ENCODE results near the gene FNDC5. TPM values are rescaled to one million over a fixed set of nuclear protein-coding genes. Genes with fewer than 3 reads are reported as not detected.

FNDC5 gene
- total RNA-seq, 1 donor from 2014 or later, result 5.4 TPM

GRCh38 chr1:32868806-32869455 lies 1.8 kb downstream of the FNDC5 start:
- ATAC-seq (no peak), DNase-seq (ENCODE audit: low spot score) (peak; percentile 33)

- DNase-seq (ENCODE audit: low spot score) (peak; percentile 33), ATAC-seq (no peak)
These were observed 2.6 kb downstream of the FNDC5 start for GRCh38 chr1:32868085-32868484.

GRCh38 chr1:32867671-32868070 lies 3.0 kb downstream of the FNDC5 start:
- ATAC-seq (no peak), DNase-seq (ENCODE audit: low spot score) (peak; percentile 10)

- DNase-seq (ENCODE audit: low spot score) (peak; percentile 35), ATAC-seq (no peak)
These were observed 3.6 kb downstream of the FNDC5 start for GRCh38 chr1:32867151-32867550.

- DNase-seq (ENCODE audit: low spot score) (peak; percentile 36), ATAC-seq (no peak)
These were observed 4.9 kb downstream of the FNDC5 start for GRCh38 chr1:32865639-32866405.

- DNase-seq (ENCODE audit: low spot score) (peak; percentile 88), ATAC-seq (peak; percentile 92)
These were observed 6.2 kb downstream of the FNDC5 start for GRCh38 chr1:32864375-32865019.

- ATAC-seq, result no peak
- peak; percentile 40 for DNase-seq (ENCODE audit: low spot score)
These were observed 6.8 kb downstream of the FNDC5 start for GRCh38 chr1:32863881-32864245.

- no peak for ATAC-seq
- peak; percentile 33 for DNase-seq (ENCODE audit: low spot score)
These were observed 7.4 kb downstream of the FNDC5 start for GRCh38 chr1:32863218-32863880.

- no peak for ATAC-seq
- peak; percentile 18 for DNase-seq (ENCODE audit: low spot score)
These were observed 8.6 kb downstream of the FNDC5 start for GRCh38 chr1:32861904-32862695.

GRCh38 chr1:32860566-32860965 lies 10.1 kb downstream of the FNDC5 start:
- ATAC-seq, result no peak
- no peak for DNase-seq (ENCODE audit: low spot score)

GRCh38 chr1:32859915-32860314 lies 10.8 kb downstream of the FNDC5 start:
- no peak for DNase-seq (ENCODE audit: low spot score)
- no peak for ATAC-seq

GRCh38 chr1:32858791-32859190 lies 11.9 kb downstream of the FNDC5 start:
- ATAC-seq, result no peak

GRCh38 chr1:32858136-32858535 lies 12.6 kb downstream of the FNDC5 start:
- no peak for ATAC-seq
- DNase-seq (ENCODE audit: low spot score), result no peak

More at GRCh38 chr1:32858791-32859190, 11.9 kb downstream of the FNDC5 start:
- no peak for DNase-seq (ENCODE audit: low spot score)

GRCh38 chr1:32855861-32856617 lies 14.7 kb downstream of the FNDC5 start:
- no peak for ATAC-seq
- no peak for DNase-seq (ENCODE audit: low spot score)

GRCh38 chr1:32848354-32849063 lies 22.2 kb downstream of the FNDC5 start:
- DNase-seq (ENCODE audit: low spot score) (no peak), ATAC-seq (no peak)

- DNase-seq (ENCODE audit: low spot score), result no peak
- peak; percentile 96 for ATAC-seq
These were observed 38.8 kb downstream of the FNDC5 start for GRCh38 chr1:32831878-32832277.

- no peak for ATAC-seq
- DNase-seq (ENCODE audit: low spot score), result no peak
These were observed 40.4 kb downstream of the FNDC5 start for GRCh38 chr1:32830092-32830852.

- DNase-seq (ENCODE audit: low spot score), result no peak
- ATAC-seq, result peak; percentile 65
These were observed 42.4 kb downstream of the FNDC5 start for GRCh38 chr1:32828341-32828740.
